HG03045 (cell line): ENCODE results near the gene PYCR2.

Experiments
- ATAC-seq: cut with Tn5 transposase; IDR thresholded peaks from one replicate; pipeline ENCODE4 v1.9.1; 2021; ENCODE audit warnings: mild to moderate bottlenecking, moderate library complexity; ENCODE audit not compliant: unreplicated experiment

Gene PYCR2

DNA sequence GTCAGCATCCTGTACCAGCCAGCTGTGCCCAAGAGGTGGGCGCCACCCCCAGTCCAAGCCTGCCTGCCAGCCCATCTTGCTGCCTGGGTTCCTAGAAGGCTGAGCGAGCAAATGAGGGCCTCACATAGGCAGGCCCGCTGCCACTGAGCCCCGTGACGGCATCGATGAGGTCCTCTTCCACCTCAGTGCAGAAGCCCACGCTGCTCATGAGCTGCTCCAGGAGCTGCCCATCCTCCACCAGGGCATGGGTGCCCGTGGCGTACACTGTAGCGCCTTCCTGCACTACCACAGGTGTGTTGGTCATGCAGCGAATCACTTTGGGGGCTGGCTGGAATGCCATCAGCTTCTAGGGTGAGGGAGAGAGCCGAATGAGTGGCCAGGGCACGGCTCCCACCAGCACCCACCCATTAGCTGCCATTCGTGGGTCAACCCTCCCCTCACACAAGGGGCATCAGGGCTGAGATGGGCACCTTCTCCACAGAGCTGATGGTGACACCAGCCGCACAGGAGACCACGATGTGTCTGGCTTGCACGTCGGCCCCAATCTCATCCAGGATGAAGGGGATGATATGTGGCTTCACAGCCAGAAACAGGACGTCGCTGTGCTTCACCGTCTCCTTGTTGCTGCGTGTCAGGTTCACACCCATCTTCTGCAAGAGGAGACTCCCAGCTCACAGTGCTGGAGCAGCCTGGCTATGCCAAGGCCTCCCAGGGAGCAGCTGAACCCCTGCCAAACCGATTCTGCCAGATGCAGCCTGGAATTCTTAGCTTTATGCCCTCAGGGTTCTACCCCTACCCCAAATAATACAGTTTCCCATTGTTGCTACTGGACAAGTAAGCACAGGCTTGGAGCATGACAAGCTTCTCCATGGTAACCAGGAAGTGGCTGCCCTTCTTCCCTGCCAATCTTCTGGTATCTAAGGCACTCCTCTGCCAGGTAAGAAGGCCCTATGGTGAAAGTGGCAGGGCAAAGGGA lies 2.0 kb downstream of the PYCR2 start:
- ATAC-seq, result no peak

DNA sequence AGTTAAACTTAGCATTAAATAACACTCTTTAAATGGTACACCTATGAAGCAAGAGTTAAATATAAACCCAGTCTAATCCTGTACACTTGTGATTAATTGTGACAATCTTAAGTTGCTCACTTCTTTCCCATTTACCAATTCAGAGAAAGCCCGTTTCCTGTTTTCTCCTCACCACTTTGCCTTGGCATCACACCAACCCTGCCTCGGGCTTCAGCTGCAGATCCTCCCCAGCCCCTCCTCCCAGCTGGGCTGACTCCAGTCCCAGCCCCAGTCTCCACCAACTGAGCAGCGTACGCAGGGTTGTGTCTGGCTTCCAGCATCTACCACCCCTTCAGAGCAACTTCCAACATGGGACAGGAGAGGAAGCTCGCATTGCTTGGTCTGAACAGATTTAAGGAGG lies 4.1 kb downstream of the PYCR2 start:
- no peak for ATAC-seq

DNA sequence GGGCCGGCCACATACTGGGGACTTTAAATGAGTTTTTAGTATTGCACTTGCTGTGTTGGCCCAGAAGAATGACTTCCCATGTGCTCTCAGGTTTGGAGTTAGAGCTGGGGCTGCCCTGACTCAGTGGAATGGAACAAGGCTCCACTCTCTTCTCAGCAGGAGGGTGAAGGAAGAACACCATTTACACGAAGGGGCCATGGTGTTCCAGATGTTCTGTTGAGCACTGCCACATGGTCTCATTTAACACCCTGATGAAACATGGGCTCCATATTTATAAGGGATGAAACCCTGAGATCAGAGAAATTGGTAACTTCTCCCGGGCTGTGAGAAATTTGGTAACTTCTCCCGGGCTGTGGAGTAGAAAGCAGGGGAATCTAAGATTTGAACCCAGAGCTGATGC lies 5.8 kb downstream of the PYCR2 start:
- no peak for ATAC-seq

DNA sequence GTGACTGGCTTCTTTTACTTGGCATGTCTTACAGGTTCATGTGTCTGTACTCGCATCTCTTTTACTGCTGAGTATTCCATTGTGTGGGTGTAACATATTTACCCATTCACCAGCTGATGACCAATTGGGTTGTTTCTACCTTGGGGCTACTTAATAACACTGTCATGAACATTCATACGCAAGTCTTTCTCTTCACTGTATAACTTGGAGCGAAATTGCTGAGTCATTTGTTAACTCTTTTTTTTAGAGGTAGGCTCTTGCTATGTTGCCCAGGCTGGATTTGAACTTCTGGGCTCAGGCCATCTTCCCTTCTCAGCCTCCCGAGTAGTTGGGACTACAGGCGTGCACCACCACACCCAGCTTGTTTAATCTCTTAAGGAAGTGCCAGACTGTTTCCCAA lies 6.5 kb downstream of the PYCR2 start:
- no peak for ATAC-seq

DNA sequence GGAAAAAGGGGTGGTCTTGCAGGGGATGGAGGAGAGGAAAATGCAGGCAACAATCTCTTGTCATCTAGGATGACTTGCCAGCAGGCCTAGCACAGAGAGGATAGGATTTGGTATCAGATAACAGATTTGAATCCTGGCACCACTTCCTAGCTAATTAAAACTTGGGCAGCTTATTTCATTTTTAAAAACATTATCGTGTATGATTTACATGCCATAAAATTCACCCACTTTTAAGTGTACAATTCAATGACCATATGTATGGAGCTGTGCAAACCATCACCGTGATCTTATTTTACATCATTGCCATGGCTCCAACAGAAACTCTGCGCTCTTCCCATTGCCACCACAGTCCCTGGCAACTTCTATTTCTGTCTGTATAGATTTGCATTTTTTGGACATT lies 6.9 kb downstream of the PYCR2 start:
- no peak for ATAC-seq

DNA sequence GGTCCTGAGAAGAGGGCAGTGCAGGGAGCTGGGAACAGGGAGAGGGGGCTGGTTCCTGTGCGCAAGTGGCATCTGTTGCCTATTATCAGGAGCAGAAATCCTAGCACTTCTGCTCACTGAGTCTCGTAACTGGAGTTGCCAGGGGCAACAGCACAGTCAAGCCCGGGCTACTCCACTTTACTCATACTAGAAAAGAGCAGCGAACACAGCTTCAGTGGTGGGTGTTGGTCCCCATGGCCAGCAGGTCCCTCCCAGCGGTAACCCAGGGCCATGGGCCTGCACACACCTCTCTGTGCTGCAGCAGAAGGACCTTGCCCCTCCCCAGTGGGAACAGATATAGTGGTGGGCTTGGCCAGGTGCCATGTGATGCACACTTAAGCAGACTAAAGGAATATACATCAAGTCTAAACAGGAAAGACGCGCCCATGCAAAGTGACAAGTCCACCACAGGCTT lies 8.5 kb downstream of the PYCR2 start:
- ATAC-seq, result no peak

DNA sequence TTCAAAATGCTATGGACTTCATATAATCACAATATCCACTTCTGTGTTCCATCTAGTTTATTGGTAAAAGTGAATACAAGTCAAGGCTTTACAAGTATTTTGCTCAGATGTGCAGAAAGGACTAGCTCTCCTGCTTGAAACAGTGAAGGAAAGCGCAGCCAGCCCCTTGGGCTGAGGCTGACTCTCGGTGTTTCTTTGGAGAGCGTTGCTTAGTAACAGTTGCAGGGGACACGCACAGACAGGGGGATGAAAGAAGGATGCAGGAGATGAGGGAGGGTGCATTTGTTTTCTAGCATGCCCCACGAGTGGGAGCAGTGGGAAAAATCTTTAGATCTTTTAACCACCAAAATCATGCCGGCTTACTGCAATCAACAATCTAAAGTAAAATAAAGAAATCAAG lies 9.1 kb downstream of the PYCR2 start:
- no peak for ATAC-seq

DNA sequence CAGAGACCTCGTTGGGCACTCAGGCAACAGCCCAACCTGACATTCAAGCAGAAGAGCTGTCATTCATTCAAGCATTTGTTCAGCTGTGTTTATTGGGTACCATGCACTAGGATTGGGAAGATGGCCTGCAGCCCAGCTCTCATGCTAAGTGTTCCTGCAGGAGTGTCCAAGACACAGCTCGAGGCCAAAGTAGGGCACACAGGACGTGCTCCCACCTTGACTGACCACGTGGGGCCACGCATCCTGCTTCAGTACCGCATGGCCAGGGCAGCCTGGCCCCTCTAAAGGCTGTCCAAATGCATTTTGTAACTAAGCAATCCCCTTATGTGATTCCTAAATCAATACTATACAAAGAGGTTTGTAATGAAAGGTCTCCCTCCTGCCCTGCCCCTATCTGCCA lies 9.7 kb downstream of the PYCR2 start:
- ATAC-seq, result no peak

DNA sequence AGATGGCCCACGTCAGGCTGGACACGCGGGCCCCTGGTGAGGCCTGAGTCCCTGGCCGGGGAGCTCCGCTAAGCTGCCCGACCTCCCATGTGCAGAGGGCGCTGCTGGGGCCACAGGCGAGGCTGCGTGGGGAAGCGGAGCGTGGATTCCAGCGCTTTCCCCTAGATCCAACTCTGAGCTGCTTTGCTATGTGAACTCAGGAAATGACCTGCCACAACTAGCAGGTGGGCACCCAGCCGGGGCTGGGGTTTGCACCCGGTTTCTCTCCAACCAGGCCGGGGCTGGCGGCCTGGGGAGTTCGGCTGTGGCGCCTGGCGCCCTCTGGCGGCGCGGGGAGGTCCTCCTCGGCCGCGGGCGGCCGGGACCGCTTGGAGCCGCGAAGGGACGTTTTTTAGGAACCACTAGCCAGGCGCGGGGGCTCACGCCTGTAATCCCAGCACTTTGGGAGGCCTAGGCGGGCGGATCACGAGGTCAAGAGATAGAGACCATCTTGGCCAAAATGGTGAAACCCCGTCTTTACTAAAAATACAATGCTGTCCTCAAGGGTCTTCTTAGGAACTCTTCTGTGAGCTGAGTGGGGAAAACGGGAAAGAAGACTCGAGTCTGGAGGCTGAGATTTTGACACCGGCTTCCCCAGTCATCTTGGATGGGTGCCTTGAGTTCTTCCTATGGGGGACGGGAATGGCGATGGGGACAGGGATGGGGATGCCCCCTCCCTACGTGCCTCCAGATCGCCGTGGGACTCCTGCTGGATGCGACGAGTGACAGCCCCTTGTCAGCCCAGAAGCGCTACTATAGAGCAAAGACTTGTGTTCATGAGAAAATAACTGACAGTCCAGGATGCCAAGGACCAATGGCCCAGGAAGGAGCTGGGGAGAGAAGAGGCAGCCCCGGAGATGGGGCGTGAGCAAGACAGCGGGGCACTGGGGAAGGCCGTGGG lies 12.6 kb downstream of the PYCR2 start:
- ATAC-seq, result peak; percentile 80

DNA sequence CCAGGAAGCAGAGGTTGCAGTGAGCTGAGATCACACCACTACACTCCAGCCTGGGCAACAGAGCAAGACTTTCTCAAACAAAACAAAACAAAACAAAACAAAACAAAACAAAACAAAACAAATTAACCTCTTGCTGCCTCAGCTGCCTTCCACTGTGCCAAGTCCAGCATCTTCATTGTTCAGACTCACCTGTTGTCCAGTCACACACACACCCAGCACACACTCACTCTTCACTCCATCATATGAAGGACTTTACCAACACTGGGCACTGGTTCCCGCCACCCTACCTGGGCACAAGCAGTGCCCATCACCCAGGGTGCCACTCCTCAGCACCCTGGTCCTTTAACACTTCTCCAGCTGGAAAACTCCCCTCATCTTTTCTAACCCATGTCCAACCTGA lies 14.6 kb downstream of the PYCR2 start:
- no peak for ATAC-seq

DNA sequence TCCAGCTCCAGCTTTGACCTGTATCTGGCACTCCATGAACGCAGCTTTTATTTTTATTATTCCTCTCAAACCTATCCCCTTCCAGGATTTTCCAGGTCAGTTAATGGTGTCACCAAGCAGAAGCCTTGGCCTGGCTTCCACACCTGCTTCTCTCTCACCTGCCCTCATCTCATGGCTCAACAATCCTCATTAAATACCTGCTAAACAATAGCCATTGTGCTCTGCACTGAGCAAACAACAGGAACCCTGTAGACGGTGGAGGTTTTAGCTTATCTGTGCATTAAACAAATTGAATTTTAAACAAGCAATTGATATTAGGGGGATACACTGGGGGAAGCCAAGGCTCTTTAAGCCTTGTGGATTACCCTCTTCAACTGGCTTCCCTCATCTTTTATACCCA lies 15.3 kb downstream of the PYCR2 start:
- ATAC-seq, result no peak

DNA sequence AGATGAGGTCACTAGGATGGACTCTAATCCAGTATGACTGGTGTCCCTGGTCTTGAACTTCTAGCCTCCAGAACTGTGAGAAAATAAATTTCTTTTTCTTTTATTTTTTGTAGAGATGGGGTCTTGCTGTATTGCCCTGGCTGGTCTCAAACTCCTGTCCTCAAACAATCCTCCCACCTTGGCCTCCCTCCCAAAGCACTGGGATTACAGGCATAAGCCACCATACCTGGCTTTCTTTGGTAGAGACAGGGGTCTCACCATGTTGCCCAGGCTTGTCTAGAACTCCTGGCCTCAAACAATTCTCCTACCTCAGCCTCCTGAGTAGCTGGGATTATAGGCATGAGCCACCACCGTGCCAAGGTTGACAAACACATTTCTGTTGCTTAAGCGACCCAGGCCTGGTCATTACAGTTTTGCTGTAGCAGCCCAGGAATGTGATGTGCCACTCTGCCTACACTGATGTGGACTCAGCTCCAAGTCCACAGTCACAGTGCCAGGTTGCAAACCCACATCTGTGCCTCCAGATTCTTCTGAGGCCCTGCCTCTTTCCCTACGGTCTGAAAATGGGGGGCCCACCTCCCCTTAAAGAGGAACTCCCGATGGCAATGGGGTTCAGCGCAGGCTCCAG lies 15.9 kb downstream of the PYCR2 start:
- no peak for ATAC-seq

DNA sequence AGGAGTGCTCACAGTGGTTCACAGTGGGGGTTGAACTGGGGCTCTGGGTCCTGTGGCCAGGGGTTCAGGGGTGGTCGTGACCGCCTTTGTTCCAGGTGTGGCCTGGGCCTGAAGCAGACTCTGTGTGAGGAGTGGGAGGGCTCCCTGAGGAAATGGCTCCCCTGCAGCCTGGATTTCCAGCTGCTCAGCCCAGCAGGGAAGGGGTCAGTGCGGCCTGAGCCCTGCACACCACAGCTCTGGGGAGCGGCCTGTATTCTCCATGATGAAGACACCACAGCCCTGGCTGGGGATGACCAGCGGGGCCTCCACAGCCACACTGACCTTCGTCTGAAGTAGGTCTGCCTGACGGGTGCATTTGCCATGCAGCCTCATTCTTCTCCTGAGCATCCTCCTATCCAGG lies 16.7 kb downstream of the PYCR2 start:
- no peak for ATAC-seq

DNA sequence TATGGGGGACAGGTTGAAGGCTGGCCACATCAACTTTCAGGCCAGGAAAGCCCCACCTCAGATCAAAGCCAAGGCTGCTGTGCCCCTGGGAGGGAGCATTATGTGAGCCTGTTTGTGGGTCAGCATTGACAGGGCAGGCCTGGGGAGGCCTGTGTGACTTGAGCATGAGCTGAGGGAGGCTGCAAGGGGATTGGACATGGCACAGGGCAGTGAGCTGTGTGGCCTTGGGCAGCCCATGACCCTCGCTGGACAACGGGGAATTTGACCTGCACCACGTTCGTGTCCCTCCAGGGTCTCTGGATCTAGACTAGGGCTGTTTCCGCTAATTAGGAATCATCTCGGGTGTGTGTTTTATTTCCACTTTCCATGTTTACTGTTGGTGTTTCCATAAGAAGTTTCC lies 17.6 kb downstream of the PYCR2 start:
- ATAC-seq, result no peak

DNA sequence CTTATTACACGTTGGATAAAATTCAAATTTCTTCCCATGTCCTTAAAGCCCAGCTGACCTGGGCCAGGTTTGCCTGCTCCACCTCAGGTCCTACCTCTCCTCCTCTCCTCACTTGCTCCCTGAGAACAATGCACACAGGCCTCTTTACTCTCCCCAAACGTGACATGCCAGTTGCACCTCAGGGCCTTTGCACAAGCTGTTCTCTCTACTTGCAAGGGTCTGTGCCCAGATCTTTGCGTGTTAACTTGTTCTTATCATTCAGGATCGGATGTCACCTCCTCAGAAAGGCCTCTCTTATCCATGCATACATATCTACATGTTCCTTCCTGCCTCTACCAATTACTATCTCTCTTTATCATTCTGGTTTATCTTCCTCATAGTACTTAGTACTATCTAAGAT lies 20.4 kb downstream of the PYCR2 start:
- ATAC-seq, result no peak

DNA sequence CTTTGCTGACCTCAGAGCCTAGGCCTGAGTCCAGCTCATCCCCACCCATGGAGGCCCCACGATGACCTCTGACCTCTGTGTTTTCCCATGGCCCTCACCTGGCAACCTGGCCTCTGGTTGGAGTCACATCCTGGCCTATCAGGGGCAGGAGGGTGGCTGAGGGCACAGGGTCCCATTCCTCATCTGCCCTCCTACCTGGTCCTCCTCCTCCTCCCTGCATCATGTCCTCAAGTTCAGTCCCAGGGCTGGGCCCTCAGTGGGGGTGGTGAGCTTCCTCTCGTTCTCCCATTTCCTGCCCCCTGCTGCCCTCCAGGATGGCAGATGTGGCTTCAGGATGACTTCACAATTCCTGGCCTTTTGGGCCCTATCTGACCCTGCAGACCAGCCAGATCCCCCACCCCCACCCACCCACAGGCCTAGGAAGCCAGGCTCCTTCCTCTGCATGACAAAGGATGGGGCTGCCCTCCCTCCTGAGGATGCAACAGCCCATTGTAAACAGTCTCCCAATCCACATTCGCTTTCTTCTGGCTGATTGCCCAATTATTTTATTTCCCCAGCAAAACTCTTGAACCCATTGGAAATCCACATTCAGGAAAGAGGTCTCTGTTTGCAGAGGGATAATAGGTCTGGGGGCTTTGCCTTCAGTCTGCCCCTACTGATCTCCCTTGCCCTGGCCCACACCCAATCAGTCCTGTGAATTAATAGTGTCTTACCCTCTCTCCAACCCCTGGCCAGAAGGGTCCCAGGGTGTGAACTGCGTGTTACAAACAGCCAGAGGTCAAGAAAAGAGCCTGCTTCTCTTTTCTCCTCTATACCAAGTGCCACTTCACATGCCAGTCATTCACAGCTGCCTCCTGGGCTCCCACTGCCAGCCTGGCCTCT lies 24.8 kb downstream of the PYCR2 start:
- no peak for ATAC-seq

DNA sequence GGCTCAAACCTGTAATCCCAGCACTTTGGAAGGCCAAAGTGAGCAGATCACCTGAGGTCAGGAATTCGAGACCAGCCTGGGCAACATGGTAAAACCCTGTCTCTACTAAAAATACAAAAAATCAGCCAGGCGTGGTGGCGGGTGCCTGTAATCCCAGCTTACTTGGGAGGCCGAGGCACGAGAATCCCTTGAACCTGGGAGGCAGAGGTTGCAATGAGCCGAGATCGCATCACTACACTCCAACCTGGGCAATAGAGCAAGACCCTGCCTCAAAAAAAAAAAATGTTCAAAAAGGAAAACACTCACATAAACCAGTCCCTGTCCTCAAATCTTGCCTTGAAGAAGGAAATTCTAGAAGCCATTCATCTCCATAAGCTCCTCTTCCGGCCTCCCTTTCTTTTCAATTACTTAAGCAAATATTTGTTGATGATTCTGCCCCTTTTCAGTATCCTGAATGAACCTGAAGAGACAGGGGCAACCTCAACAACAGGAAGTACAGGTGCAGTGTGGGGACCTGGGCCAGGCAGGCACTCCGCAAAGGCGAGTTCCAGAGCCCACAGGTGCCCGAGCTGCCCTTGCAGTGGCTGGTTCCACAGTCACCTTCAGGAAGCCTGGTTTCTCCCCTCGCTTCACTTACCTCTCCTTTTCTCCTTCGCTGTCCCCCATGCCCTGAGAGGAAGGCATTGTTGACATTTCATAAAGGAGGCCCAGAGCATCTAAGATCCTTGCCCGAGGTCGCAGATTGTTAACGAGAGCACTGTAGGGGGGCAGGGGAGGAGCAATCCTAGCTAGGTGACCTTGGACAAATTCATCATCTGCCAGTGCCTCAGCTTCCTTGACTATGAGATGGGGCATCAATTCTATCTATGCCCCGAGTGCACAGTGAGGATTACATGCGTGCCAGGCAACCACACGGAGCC lies 26.2 kb downstream of the PYCR2 start:
- no peak for ATAC-seq

DNA sequence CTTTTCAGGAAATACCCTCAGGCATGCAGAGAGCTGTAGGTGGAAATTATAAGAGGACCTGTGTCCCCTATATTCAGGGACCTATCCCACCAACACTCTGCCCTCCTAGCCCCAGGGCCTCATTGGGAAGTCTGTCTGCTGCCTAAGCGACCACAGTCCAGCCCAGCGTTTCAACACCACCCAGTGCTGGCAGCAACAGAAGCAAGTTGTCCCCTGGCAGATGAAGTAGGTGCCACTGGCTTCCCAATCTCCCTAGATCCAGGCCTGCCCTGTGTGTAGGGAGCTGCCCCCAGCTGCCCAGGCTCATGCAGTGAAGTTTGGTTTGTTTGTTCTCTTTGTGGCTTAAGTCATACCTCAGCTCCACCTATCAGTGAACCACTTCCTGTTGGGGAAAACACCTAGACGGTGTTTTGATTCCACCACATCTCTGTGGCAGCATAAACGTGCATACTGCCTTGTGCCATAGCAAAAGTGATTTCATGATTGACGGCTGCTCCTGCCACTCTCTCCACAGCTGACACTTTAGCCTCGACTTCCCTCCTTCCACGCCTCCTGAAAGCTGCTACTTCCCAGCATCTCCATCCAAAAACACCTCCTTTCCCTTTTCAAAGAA lies 27.0 kb downstream of the PYCR2 start:
- ATAC-seq, result peak; percentile 100

DNA sequence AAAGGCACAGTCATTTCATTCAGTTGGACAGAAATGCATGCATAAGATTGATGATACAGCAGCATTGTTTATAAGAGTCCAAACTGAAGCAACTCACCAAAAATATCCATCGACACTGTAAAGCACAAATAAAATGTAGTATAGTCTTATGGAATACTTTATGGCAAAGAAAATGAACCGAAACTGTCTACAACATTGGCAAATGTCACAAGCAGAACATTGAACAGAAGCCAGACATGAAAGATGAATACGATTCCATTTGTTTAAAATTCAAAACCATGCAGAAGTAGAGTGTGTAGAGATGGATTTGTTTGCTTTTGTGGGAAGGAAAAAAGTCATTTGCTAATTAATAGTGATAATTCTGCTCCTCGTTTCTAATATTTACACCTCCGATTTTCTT lies 27.6 kb downstream of the PYCR2 start:
- ATAC-seq, result no peak
